K562 (cell line): Measurements from ENCODE around the gene CTTNBP2. TPM values are rescaled to one million over a fixed set of nuclear protein-coding genes. Genes with fewer than 3 reads are reported as not detected.

Experiments used
- CEBPB ChIP-seq: fragments of 450-650 bp; IDR thresholded peaks from 2 replicates; pipeline ENCODE4 v1.6.1; 2016; ENCODE audit warnings: missing genetic modification characterization, missing compliant biosample characterization
- FOXJ2 ChIP-seq: fragments of 200-800 bp; sonication (Bioruptor generic); IDR thresholded peaks from 2 replicates; pipeline ENCODE4 v1.6.1; 2016; ENCODE audit warnings: missing genetic modification characterization, missing compliant biosample characterization
- GABPB1 ChIP-seq: sonication (generic); formaldehyde crosslinking; IDR thresholded peaks from 2 replicates; pipeline ENCODE4 v1.8.0; 2022; ENCODE audit warnings: mild to moderate bottlenecking, missing genetic modification reagents
- MYBL2 ChIP-seq, 2 experiments: fragments of 450-650 bp in 1 of 2; sonication (generic) in 1 of 2; formaldehyde crosslinking in 1 of 2; IDR thresholded peaks; 2 replicates each; pipeline versions ENCODE4 v1.6.1 to v1.8.1; 2017 to 2022; ENCODE audit warnings: borderline replicate concordance in 1 of 2, inconsistent platforms in 1 of 2, low read depth in 1 of 2, mild to moderate bottlenecking in 1 of 2, missing genetic modification reagents in 1 of 2, moderate library complexity in 1 of 2
- RB1 ChIP-seq: fragments of 450-650 bp; IDR thresholded peaks from 2 replicates; pipeline ENCODE4 v1.6.1; 2017; ENCODE audit warnings: low read depth, mild to moderate bottlenecking
- RREB1 ChIP-seq: fragments of 250-450 bp; sonication (Bioruptor Pico); IDR thresholded peaks from 2 replicates; pipeline ENCODE4 v1.4.0; 2020
- TAF9B ChIP-seq: fragments of 450-650 bp; IDR thresholded peaks from 2 replicates; pipeline ENCODE4 v1.6.1; 2018; ENCODE audit warnings: mild to moderate bottlenecking; ENCODE audit not compliant: partially characterized antibody
- TFAP4 ChIP-seq: sonication (generic); formaldehyde crosslinking; IDR thresholded peaks from 2 replicates; pipeline ENCODE4 v1.8.0; 2022; ENCODE audit warnings: missing genetic modification reagents, mild to moderate bottlenecking, moderate library complexity, borderline replicate concordance
- ZBED1 ChIP-seq: IDR thresholded peaks from 2 replicates; pipeline ENCODE4 v1.6.1; 2014
- ZBTB26 ChIP-seq: fragments of 450-650 bp; formaldehyde crosslinking; IDR thresholded peaks from 2 replicates; pipeline ENCODE4 v1.4.0; 2022; ENCODE audit warnings: missing genetic modification characterization
- ZNF232 ChIP-seq: sonication (generic); formaldehyde crosslinking; IDR thresholded peaks from 2 replicates; pipeline ENCODE4 v1.8.0; 2022; ENCODE audit warnings: mild to moderate bottlenecking, missing genetic modification reagents
- polyA plus RNA-seq, 8 experiments: library from polyadenylated mRNA; depleted of rRNA in 4 of 8; stranded (reverse) in 5 of 8; unstranded in 3 of 8; fragments of >200 nt; fragmentation: Nextera tagmentation in 2 of 8; fragmentation: Illumina TruSeq in 1 of 8; extraction: Ambion mirVana in 2 of 8; extraction: Trizol in 1 of 8; gene quantifications; 2 replicates each; pipeline versions ENCODE4 v1.2.1 to v1.2.3, GENCODE V29; 2011 to 2014; ENCODE audit warnings: inconsistent platforms in 1 of 8, missing spikeins in 1 of 8
- total RNA-seq, 7 experiments: library from RNA; depleted of rRNA in 6 of 7; stranded (reverse); fragments of >200 nt in 6 of 7; fragmentation: Illumina TruSeq in 2 of 7; extraction: Trizol in 2 of 7; gene quantifications; 2 replicates each; pipeline versions ENCODE4 v1.2.1 to v1.2.3, GENCODE V29; 2011 to 2021; ENCODE audit warnings: low replicate concordance in 1 of 7
- TF ChIP-seq, protein P1 (sequence below): fragments of 250-450 bp; sonication (Bioruptor Pico); IDR thresholded peaks from 2 replicates; pipeline ENCODE4 v1.8.0; 2021; ENCODE audit warnings: moderate library complexity, mild to moderate bottlenecking, inconsistent platforms
- TF ChIP-seq, protein P2 (sequence below): fragments of 450-650 bp; IDR thresholded peaks from 2 replicates; pipeline ENCODE4 v1.6.1; 2016; ENCODE audit warnings: missing biosample characterization, missing genetic modification characterization
- TF ChIP-seq, protein P3 (sequence below): fragments of 250-450 bp; sonication (Bioruptor Pico); IDR thresholded peaks from 2 replicates; pipeline ENCODE4 v1.8.0; 2022; ENCODE audit warnings: moderate library complexity, mild to moderate bottlenecking, inconsistent platforms

The CTTNBP2 gene
- total and polyA plus RNA-seq, 9 of the 15 experiments (the other 6 are each of a cell fraction or from before 2014, with no cell fraction given) = 0.05 TPM; not detected in 8

- TF ChIP-seq FOXJ2 (no peak), MYBL2 (IDR thresholded peaks at IDR 0.05; ENCODE audit: low read depth) (no peak; the same call in 1 of the 2 replicates), MYBL2 (CRISPR knock-in tag; IDR thresholded peaks at IDR 0.05; ENCODE audit: borderline replicate concordance) (no peak), CEBPB (tag) (peak; percentile 99), ZBTB26 (CRISPR knock-in tag) (no peak; the same call in 1 of the 2 replicates), TAF9B (no peak), ZBED1 (peak; percentile 94), TFAP4 (CRISPR knock-in tag) (no peak), RREB1 (CRISPR knock-in tag) (peak; percentile 97), ZNF232 (CRISPR knock-in tag) (0 out of 2 replicates have a peak, but pooled peaks have one; percentile 17), GABPB1 (CRISPR knock-in tag) (0 out of 2 replicates have a peak, but pooled peaks have one; percentile 64), RB1 (peak; percentile 68; the same call in 1 of the 2 replicates)
- TF ChIP-seq, protein P1, sequence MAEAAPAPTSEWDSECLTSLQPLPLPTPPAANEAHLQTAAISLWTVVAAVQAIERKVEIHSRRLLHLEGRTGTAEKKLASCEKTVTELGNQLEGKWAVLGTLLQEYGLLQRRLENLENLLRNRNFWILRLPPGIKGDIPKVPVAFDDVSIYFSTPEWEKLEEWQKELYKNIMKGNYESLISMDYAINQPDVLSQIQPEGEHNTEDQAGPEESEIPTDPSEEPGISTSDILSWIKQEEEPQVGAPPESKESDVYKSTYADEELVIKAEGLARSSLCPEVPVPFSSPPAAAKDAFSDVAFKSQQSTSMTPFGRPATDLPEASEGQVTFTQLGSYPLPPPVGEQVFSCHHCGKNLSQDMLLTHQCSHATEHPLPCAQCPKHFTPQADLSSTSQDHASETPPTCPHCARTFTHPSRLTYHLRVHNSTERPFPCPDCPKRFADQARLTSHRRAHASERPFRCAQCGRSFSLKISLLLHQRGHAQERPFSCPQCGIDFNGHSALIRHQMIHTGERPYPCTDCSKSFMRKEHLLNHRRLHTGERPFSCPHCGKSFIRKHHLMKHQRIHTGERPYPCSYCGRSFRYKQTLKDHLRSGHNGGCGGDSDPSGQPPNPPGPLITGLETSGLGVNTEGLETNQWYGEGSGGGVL (CRISPR knock-in tag) = no peak
- TF ChIP-seq, protein P2, sequence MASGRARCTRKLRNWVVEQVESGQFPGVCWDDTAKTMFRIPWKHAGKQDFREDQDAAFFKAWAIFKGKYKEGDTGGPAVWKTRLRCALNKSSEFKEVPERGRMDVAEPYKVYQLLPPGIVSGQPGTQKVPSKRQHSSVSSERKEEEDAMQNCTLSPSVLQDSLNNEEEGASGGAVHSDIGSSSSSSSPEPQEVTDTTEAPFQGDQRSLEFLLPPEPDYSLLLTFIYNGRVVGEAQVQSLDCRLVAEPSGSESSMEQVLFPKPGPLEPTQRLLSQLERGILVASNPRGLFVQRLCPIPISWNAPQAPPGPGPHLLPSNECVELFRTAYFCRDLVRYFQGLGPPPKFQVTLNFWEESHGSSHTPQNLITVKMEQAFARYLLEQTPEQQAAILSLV (tag) = no peak
- TF ChIP-seq, protein P3, sequence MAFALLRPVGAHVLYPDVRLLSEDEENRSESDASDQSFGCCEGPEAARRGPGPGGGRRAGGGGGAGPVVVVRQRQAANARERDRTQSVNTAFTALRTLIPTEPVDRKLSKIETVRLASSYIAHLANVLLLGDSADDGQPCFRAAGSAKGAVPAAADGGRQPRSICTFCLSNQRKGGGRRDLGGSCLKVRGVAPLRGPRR = 0 out of 2 replicates have a peak, but pooled peaks have one; percentile 31
These were observed 81.1 kb downstream of the CTTNBP2 start (continued) for GRCh38 chr7:117791877-117792780.
